OCI-LY3 (cell line): ENCODE results near the gene NR2C2AP.

ENCODE experiments used
- CTCF ChIP-seq: fragments of 200-600, 300-600 bp; sonication (generic); IDR thresholded peaks from 2 replicates; pipeline ENCODE4 v1.5.1; 2014; ENCODE audit warnings: antibody characterized with exemption, low read length, low read depth
- EZH2phosphoT487 ChIP-seq: fragments of 200-600 bp; shearing (Covaris generic); IDR thresholded peaks from 2 replicates; pipeline ENCODE4 v1.6.1; 2018; ENCODE audit warnings: antibody characterized with exemption, mixed run types, low read depth

GRCh38 chr19:19159534-19159933 is 43.7 kb downstream of the NR2C2AP start:
- TF ChIP-seq CTCF (no peak), EZH2phosphoT487 (no peak)
